CD14-positive monocyte (primary cell): ENCODE results near the gene ARL4D. TPM values are rescaled to one million over a fixed set of nuclear protein-coding genes. Genes with fewer than 3 reads are reported as not detected.

ENCODE experiments used
- DNase-seq, 3 donors: peaks; one replicate each; pipeline ENCODE4 v3.0.0-alpha.2; 2011 to 2022
- H2AFZ ChIP-seq: 2 replicates; pipeline ENCODE4 v1.6.0; 2012; ENCODE audit warnings: mild to moderate bottlenecking, low read depth, low read length, inconsistent platforms; ENCODE audit not compliant: insufficient read depth, poor library complexity, severe bottlenecking
- H3K27ac ChIP-seq, 2 donors: 1 replicate in 1 of 2; 2 replicates in 1 of 2; pipeline ENCODE4 v1.5.1; 2012 to 2013; ENCODE audit warnings: low read length in 2 of 2, control low read depth in 1 of 2, inconsistent platforms in 1 of 2, low read depth in 1 of 2, mild to moderate bottlenecking in 1 of 2
- H3K27me3 ChIP-seq, 2 donors: one replicate each; pipeline versions ENCODE4 v1.6.0 to v1.6.1; 2011 to 2013; ENCODE audit warnings: low read length in 2 of 2; ENCODE audit not compliant: control insufficient read depth in 2 of 2, insufficient read depth in 2 of 2
- H3K36me3 ChIP-seq, 2 donors: replicated peaks in 1 of 2; 1 replicate in 1 of 2; 2 replicates in 1 of 2; pipeline versions ENCODE4 v1.5.1 to v1.6.1; 2012 to 2013; ENCODE audit warnings: low read length in 2 of 2, control low read depth in 1 of 2, inconsistent platforms in 1 of 2, mild to moderate bottlenecking in 1 of 2; ENCODE audit not compliant: insufficient read depth in 2 of 2, control insufficient read depth in 1 of 2
- H3K4me1 ChIP-seq, 2 donors: 1 replicate in 1 of 2; 2 replicates in 1 of 2; pipeline versions ENCODE4 v1.5.1 to v1.6.1; 2012 to 2013; ENCODE audit warnings: low read length in 2 of 2, control low read depth in 1 of 2, inconsistent platforms in 1 of 2, mild to moderate bottlenecking in 1 of 2, moderate library complexity in 1 of 2; ENCODE audit not compliant: insufficient read depth in 2 of 2, control insufficient read depth in 1 of 2
- H3K4me2 ChIP-seq: replicated peaks from 2 replicates; pipeline ENCODE3; 2012; ENCODE audit warnings: low read length, moderate library complexity, mild to moderate bottlenecking; ENCODE audit not compliant: poor library complexity, severe bottlenecking; ENCODE audit errors: extremely low read depth
- H3K4me3 ChIP-seq, 3 experiments: fragments of 200-600 bp in 1 of 3; sonication (generic) in 1 of 3; replicated peaks in 1 of 3; 1 replicate in 2 of 3; 2 replicates in 1 of 3; pipeline ENCODE4 v1.5.1; 2011 to 2013; ENCODE audit warnings: low read length in 3 of 3, mild to moderate bottlenecking in 3 of 3, control low read depth in 2 of 3, low read depth in 2 of 3, inconsistent platforms in 1 of 3, moderate library complexity in 1 of 3
- H3K79me2 ChIP-seq: 2 replicates; pipeline ENCODE4 v1.6.0; 2012; ENCODE audit warnings: mild to moderate bottlenecking, control low read depth, inconsistent platforms, low read length, moderate library complexity; ENCODE audit not compliant: insufficient read depth
- H3K9ac ChIP-seq: 2 replicates; pipeline ENCODE4 v1.6.0; 2017; ENCODE audit warnings: low read length, mild to moderate bottlenecking; ENCODE audit not compliant: insufficient read depth, poor library complexity, severe bottlenecking
- H3K9me3 ChIP-seq, 2 donors: replicated peaks in 1 of 2; 1 replicate in 1 of 2; 2 replicates in 1 of 2; pipeline versions ENCODE4 v1.5.1 to v1.6.1; 2012 to 2013; ENCODE audit warnings: low read length in 2 of 2, control low read depth in 1 of 2; ENCODE audit not compliant: control insufficient read depth in 1 of 2, insufficient read depth in 1 of 2
- H4K20me1 ChIP-seq: 2 replicates; pipeline ENCODE4 v1.6.0; 2012; ENCODE audit warnings: mild to moderate bottlenecking, low read length, control low read depth, moderate library complexity; ENCODE audit not compliant: insufficient read depth
- H3K27ac Mint-ChIP-seq, 7 donors: one replicate each; pipeline ENCODE4 v1.8.0; 2020; ENCODE audit warnings: mild to moderate bottlenecking in 7 of 7, mixed read lengths in 7 of 7, moderate library complexity in 6 of 7, inconsistent platforms in 2 of 7
- H3K27me3 Mint-ChIP-seq, 3 donors: one replicate each; pipeline ENCODE4 v1.8.0; 2021 to 2022; ENCODE audit warnings: low read depth in 3 of 3, mild to moderate bottlenecking in 3 of 3, mixed read lengths in 3 of 3, moderate library complexity in 3 of 3, inconsistent platforms in 1 of 3
- H3K36me3 Mint-ChIP-seq, 2 donors: one replicate each; pipeline ENCODE4 v1.8.0; 2020; ENCODE audit warnings: mixed read lengths in 2 of 2, inconsistent platforms in 1 of 2, mild to moderate bottlenecking in 1 of 2
- H3K4me1 Mint-ChIP-seq: one replicate; pipeline ENCODE4 v1.8.0; 2020; ENCODE audit warnings: mild to moderate bottlenecking, mixed read lengths
- H3K4me3 Mint-ChIP-seq, 2 donors: one replicate each; pipeline ENCODE4 v1.8.0; 2020; ENCODE audit warnings: mild to moderate bottlenecking in 2 of 2, mixed read lengths in 2 of 2, moderate library complexity in 1 of 2
- H3K9me3 Mint-ChIP-seq, 7 donors: one replicate each; pipeline ENCODE4 v1.8.0; 2020 to 2022; ENCODE audit warnings: mixed read lengths in 7 of 7, mild to moderate bottlenecking in 6 of 7, moderate library complexity in 6 of 7, inconsistent platforms in 2 of 7
- whole genome bisulfite sequencing: methylation state at CpG from one replicate; pipeline ENCODE4 v1.1.5; 2013; ENCODE audit warnings: missing lambda C conversion rate; ENCODE audit not compliant: insufficient coverage; 5-methylcytosine and 5-hydroxymethylcytosine counted together
- intact Hi-C, 2 donors: fragments of 100-400 bp; cut with micrococcal nuclease; formaldehyde crosslinking; loops; one replicate each; pipeline versions ENCODE4 v1.15.0 to v1.15.1; 2023
- polyA plus RNA-seq, 3 donors: library from polyadenylated mRNA; depleted of rRNA in 1 of 3; unstranded in 2 of 3; stranded (reverse) in 1 of 3; fragments of 300-500 nt in 2 of 3; fragments of >200 nt in 1 of 3; fragmentation: Illumina TruSeq in 2 of 3; gene quantifications; 1 replicate in 2 of 3; 2 replicates in 1 of 3; pipeline ENCODE4 v1.2.3, GENCODE V29; 2012 to 2021
- TF ChIP-seq, protein P1 (sequence below): fragments of 200-600 bp; IDR thresholded peaks from one replicate; pipeline ENCODE4 v1.8.0; 2022; ENCODE audit warnings: antibody characterized with exemption, mild to moderate bottlenecking

ARL4D gene
- polyA plus RNA-seq, 3 donors: 0.75 to 2.4 (median 1.7) TPM

DNA sequence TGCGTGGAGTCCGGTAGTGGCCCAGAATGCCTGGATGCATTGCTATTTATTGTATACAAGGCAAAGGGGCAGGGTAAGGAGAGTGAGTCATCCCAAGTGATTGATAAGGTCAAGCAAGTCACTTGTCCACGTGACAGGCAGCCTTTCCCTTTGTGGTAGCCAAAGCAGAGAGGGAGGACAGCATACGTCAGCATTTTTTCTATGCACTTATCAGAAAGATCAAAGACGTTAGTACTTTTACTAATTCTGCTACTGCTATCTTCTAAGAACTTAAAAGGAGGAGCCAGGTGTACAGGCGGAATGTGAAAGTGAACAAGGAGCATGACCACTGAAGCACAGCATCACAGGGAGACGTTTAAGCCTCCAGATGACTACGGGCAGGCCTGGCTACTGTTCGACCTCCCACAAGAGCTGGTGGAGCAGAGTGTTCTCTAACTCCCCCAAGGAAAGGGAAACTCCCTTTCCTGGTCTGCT, 47.9 kb upstream of the ARL4D start:
- Histone ChIP-seq H3K4me3 (no peak overlapping the region), H3K36me3 (no peaks in the 10 kb centered on the region), H3K27ac (no peak overlapping the region), H3K9ac (no peak overlapping the region), H3K4me1 (no peaks in the 10 kb centered on the region), H3K27me3 (no peaks in the 10 kb centered on the region), H2AFZ (no peak overlapping the region), H3K79me2 (no peaks in the 10 kb centered on the region), H4K20me1 (no peaks in the 10 kb centered on the region), H3K9me3 (peaks cover 43 to 51% of the 10 kb centered on the region in 2 donors), H3K4me2 (no peak overlapping the region)
- Mint-ChIP-seq H3K9me3 (peaks cover 43 to 49% (median 47%) of the 10 kb centered on the region in 7 donors), H3K4me1 (no peaks in the 10 kb centered on the region), H3K4me3 (no peak overlapping the region), H3K36me3 (peaks cover 2 to 3% of the 10 kb centered on the region in 2 donors), H3K27ac (no peak overlapping the region), H3K27me3 (peaks cover 0 to 4% (median 2%) of the 10 kb centered on the region in 3 donors)
- TF ChIP-seq, protein P1, sequence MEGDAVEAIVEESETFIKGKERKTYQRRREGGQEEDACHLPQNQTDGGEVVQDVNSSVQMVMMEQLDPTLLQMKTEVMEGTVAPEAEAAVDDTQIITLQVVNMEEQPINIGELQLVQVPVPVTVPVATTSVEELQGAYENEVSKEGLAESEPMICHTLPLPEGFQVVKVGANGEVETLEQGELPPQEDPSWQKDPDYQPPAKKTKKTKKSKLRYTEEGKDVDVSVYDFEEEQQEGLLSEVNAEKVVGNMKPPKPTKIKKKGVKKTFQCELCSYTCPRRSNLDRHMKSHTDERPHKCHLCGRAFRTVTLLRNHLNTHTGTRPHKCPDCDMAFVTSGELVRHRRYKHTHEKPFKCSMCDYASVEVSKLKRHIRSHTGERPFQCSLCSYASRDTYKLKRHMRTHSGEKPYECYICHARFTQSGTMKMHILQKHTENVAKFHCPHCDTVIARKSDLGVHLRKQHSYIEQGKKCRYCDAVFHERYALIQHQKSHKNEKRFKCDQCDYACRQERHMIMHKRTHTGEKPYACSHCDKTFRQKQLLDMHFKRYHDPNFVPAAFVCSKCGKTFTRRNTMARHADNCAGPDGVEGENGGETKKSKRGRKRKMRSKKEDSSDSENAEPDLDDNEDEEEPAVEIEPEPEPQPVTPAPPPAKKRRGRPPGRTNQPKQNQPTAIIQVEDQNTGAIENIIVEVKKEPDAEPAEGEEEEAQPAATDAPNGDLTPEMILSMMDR: no peak
- DNase-seq: no peak
- 100% methylated on average over 3 of the region's 9 CpGs for WGBS
- intact Hi-C loops: no loop called here

DNA sequence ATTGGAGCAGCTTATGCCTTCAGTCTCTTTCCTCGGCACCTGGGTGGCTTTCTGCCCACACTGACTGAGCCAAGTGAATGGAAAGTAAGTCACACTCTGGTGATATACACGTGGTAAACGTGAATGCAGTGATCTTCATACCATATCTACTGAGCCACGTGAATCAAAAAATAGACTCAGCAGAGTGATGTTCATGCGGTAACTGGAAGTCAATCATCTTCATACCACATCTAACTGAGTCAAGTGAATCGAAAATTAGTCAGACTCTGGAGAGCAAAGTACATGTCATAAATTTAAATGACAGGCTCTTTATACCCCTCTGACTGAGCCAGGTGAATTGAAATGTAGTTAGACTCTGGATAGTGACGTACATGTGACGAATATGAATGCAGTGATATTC, 47.1 kb upstream of the ARL4D start:
- Histone ChIP-seq H3K36me3 (no peaks in the 10 kb centered on the region), H2AFZ (no peak overlapping the region), H3K27ac (no peak overlapping the region), H3K9ac (no peak overlapping the region), H3K27me3 (no peaks in the 10 kb centered on the region), H3K4me2 (no peak overlapping the region), H3K4me3 (no peak overlapping the region), H3K4me1 (no peaks in the 10 kb centered on the region), H4K20me1 (no peaks in the 10 kb centered on the region), H3K79me2 (no peaks in the 10 kb centered on the region), H3K9me3 (peaks cover 43 to 49% of the 10 kb centered on the region in 2 donors)
- TF ChIP-seq, protein P1: no peak
- 100% methylated on average over 5 of the region's 8 CpGs for WGBS
- DNase-seq: no peak
- Mint-ChIP-seq H3K4me1 (no peaks in the 10 kb centered on the region), H3K36me3 (peaks cover 2 to 3% of the 10 kb centered on the region in 2 donors), H3K27me3 (peaks cover 0 to 4% (median 2%) of the 10 kb centered on the region in 3 donors), H3K4me3 (no peak overlapping the region), H3K9me3 (peaks cover 43 to 47% (median 45%) of the 10 kb centered on the region in 7 donors), H3K27ac (no peak overlapping the region)
- intact Hi-C loops: no loop called here
